Neural progenitor cell (in vitro differentiated cells): ENCODE measurements around the gene CIB4. TPM values are rescaled to one million over a fixed set of nuclear protein-coding genes. Genes with fewer than 3 reads are reported as not detected.

Experiments
- DNase-seq: peaks from one replicate; pipeline ENCODE4 v3.0.0-alpha.2; 2016; ENCODE audit warnings: low spot score
- H2AFZ ChIP-seq: fragments of 200-600 bp; sonication (generic); replicated peaks from 2 replicates; pipeline ENCODE4 v1.6.1; 2016; ENCODE audit warnings: antibody characterized with exemption
- H3F3A ChIP-seq: fragments of 200-600 bp; sonication (generic); 2 replicates; pipeline ENCODE4 v1.6.1; 2016; ENCODE audit warnings: antibody characterized with exemption, low read depth
- H3K27ac ChIP-seq: fragments of 200-600 bp; sonication (generic); 2 replicates; pipeline ENCODE4 v1.5.1; 2016; ENCODE audit warnings: mild to moderate bottlenecking
- H3K27me3 ChIP-seq: fragments of 200-600 bp; sonication (generic); 2 replicates; pipeline ENCODE4 v1.6.1; 2016; ENCODE audit warnings: mild to moderate bottlenecking, moderate library complexity
- H3K36me3 ChIP-seq: fragments of 200-600 bp; sonication (generic); 2 replicates; pipeline ENCODE4 v1.5.1; 2016
- H3K4me1 ChIP-seq: fragments of 200-600 bp; sonication (generic); 2 replicates; pipeline ENCODE4 v1.6.1; 2016; ENCODE audit warnings: mixed run types
- H3K4me2 ChIP-seq: fragments of 200-600 bp; sonication (generic); 2 replicates; pipeline ENCODE4 v1.6.1; 2016
- H3K4me3 ChIP-seq: fragments of 200-600 bp; sonication (generic); 2 replicates; pipeline ENCODE4 v1.5.1; 2016
- H3K79me2 ChIP-seq: fragments of 200-600 bp; sonication (generic); 2 replicates; pipeline ENCODE4 v1.6.1; 2016; ENCODE audit warnings: low read depth
- H3K9ac ChIP-seq: fragments of 200-600 bp; sonication (generic); 2 replicates; pipeline ENCODE4 v1.6.1; 2016
- H3K9me3 ChIP-seq: fragments of 200-600 bp; sonication (generic); 2 replicates; pipeline ENCODE4 v1.5.1; 2016; ENCODE audit warnings: low read depth
- H4K20me1 ChIP-seq: fragments of 200-600 bp; sonication (generic); 2 replicates; pipeline ENCODE4 v1.6.1; 2016; ENCODE audit warnings: low read depth
- H3K27ac Mint-ChIP-seq: 3 replicates; pipeline ENCODE4 v1.8.0; 2021; ENCODE audit warnings: mixed read lengths
- H3K27me3 Mint-ChIP-seq: 2 replicates; pipeline ENCODE4 v1.8.0; 2022; ENCODE audit warnings: low read depth, mild to moderate bottlenecking, inconsistent platforms, moderate library complexity, mixed read lengths; ENCODE audit not compliant: insufficient read depth
- H3K36me3 Mint-ChIP-seq: 3 replicates; pipeline ENCODE4 v1.8.0; 2021; ENCODE audit warnings: mixed read lengths
- H3K4me1 Mint-ChIP-seq: 3 replicates; pipeline ENCODE4 v1.8.0; 2021; ENCODE audit warnings: mixed read lengths
- H3K4me3 Mint-ChIP-seq: 3 replicates; pipeline ENCODE4 v1.8.0; 2021; ENCODE audit warnings: mild to moderate bottlenecking, moderate library complexity, mixed read lengths
- H3K9me3 Mint-ChIP-seq: 3 replicates; pipeline ENCODE4 v1.8.0; 2020; ENCODE audit warnings: mixed read lengths
- CTCF ChIP-seq: fragments of 200-600 bp; sonication (generic); IDR thresholded peaks from 2 replicates; pipeline ENCODE4 v1.5.1; 2017; ENCODE audit warnings: antibody characterized with exemption, mild to moderate bottlenecking
- EZH2 ChIP-seq: fragments of 200-600 bp; sonication (generic); IDR thresholded peaks from 2 replicates; pipeline ENCODE4 v1.6.1; 2017; ENCODE audit warnings: antibody characterized with exemption, mild to moderate bottlenecking, moderate library complexity
- EZH2phosphoT487 ChIP-seq: fragments of 200-600 bp; sonication (generic); IDR thresholded peaks from 2 replicates; pipeline ENCODE4 v1.6.1; 2017; ENCODE audit warnings: antibody characterized with exemption
- total RNA-seq: library from RNA; depleted of rRNA; stranded (reverse); fragments of >200 nt; gene quantifications from 2 replicates; pipeline ENCODE4 v1.2.3, GENCODE V29; 2015; ENCODE audit warnings: low replicate concordance

Gene CIB4
- total RNA-seq, 1 donor from 2014 or later = not detected

GRCh38 chr2:26609839-26610277 lies 31.3 kb downstream of the CIB4 start:
- H3K27ac ChIP-seq = no peak overlapping the region
- no peak overlapping the region for H3K4me3 Mint-ChIP-seq
- peaks cover under 1% of the 10 kb centered on the region for H3K27me3 ChIP-seq
- no peaks in the 10 kb centered on the region for H3K36me3 Mint-ChIP-seq
- DNase-seq = no peak
- peaks cover 74% of the 10 kb centered on the region for H3K4me1 Mint-ChIP-seq
- H3K36me3 ChIP-seq = no peaks in the 10 kb centered on the region
- peaks cover 14% of the 10 kb centered on the region for H3F3A ChIP-seq
- peaks cover 41% of the 10 kb centered on the region for H3K4me1 ChIP-seq
- no peak overlapping the region for H3K9ac ChIP-seq
- H3K9me3 Mint-ChIP-seq = peaks cover under 1% of the 10 kb centered on the region
- H3K79me2 ChIP-seq = no peaks in the 10 kb centered on the region
- peak overlapping the region; percentile 55 for H2AFZ ChIP-seq
- no peaks in the 10 kb centered on the region for H4K20me1 ChIP-seq
- peaks cover 13% of the 10 kb centered on the region for H3K27me3 Mint-ChIP-seq
- peak overlapping the region; percentile 86 for H3K27ac Mint-ChIP-seq
- no peaks in the 10 kb centered on the region for H3K9me3 ChIP-seq
- no peak overlapping the region for H3K4me2 ChIP-seq
- TF ChIP-seq EZH2 = no peak
- TF ChIP-seq EZH2phosphoT487 = no peak
- no peak for TF ChIP-seq CTCF
- H3K4me3 ChIP-seq = no peak overlapping the region

GRCh38 chr2:26609205-26609631 lies 31.9 kb downstream of the CIB4 start:
- Histone ChIP-seq H3K27me3 (peaks cover 6% of the 10 kb centered on the region), H3F3A (peaks cover 14% of the 10 kb centered on the region), H4K20me1 (no peaks in the 10 kb centered on the region), H3K4me2 (no peak overlapping the region), H3K27ac (no peak overlapping the region), H3K79me2 (no peaks in the 10 kb centered on the region), H2AFZ (peak overlapping the region; percentile 55), H3K4me3 (no peak overlapping the region), H3K9me3 (no peaks in the 10 kb centered on the region), H3K4me1 (peaks cover 40% of the 10 kb centered on the region), H3K36me3 (no peaks in the 10 kb centered on the region), H3K9ac (no peak overlapping the region)
- no peaks in the 10 kb centered on the region for H3K36me3 Mint-ChIP-seq
- H3K27ac Mint-ChIP-seq = peak overlapping the region; percentile 86
- TF ChIP-seq CTCF (no peak), EZH2phosphoT487 (no peak), EZH2 (no peak)
- H3K27me3 Mint-ChIP-seq = peaks cover 15% of the 10 kb centered on the region
- H3K4me1 Mint-ChIP-seq = peaks cover 68% of the 10 kb centered on the region
- H3K9me3 Mint-ChIP-seq = peaks cover 2% of the 10 kb centered on the region
- no peak overlapping the region for H3K4me3 Mint-ChIP-seq
- no peak for DNase-seq

GRCh38 chr2:26608557-26608956 lies 32.6 kb downstream of the CIB4 start:
- peaks cover 8% of the 10 kb centered on the region for H3F3A ChIP-seq
- no peak overlapping the region for H2AFZ ChIP-seq
- no peaks in the 10 kb centered on the region for H4K20me1 ChIP-seq
- Mint-ChIP-seq H3K36me3 (no peaks in the 10 kb centered on the region), H3K9me3 (peaks cover 2% of the 10 kb centered on the region), H3K27ac (peak overlapping the region; percentile 86), H3K4me3 (no peak overlapping the region), H3K27me3 (peaks cover 15% of the 10 kb centered on the region), H3K4me1 (peaks cover 61% of the 10 kb centered on the region)
- H3K9me3 ChIP-seq = no peaks in the 10 kb centered on the region
- TF ChIP-seq EZH2 (no peak), EZH2phosphoT487 (no peak), CTCF (no peak)
- peaks cover 6% of the 10 kb centered on the region for H3K27me3 ChIP-seq
- no peaks in the 10 kb centered on the region for H3K79me2 ChIP-seq
- no peaks in the 10 kb centered on the region for H3K36me3 ChIP-seq
- no peak for DNase-seq
- H3K4me3 ChIP-seq = no peak overlapping the region
- H3K4me1 ChIP-seq = peaks cover 33% of the 10 kb centered on the region
- no peak overlapping the region for H3K9ac ChIP-seq
- H3K27ac ChIP-seq = no peak overlapping the region
- H3K4me2 ChIP-seq = no peak overlapping the region
